GM19372 (cell line): ENCODE data around the gene PLEKHM3.

Source experiments
- ATAC-seq: cut with Tn5 transposase; IDR thresholded peaks from one replicate; pipeline ENCODE4 v1.9.1; 2021; ENCODE audit warnings: mild to moderate bottlenecking, low read depth, moderate library complexity; ENCODE audit not compliant: unreplicated experiment

The PLEKHM3 gene

GRCh38 chr2:207777124-207777523 is 248.2 kb downstream of the PLEKHM3 start:
- no peak for ATAC-seq

DNA sequence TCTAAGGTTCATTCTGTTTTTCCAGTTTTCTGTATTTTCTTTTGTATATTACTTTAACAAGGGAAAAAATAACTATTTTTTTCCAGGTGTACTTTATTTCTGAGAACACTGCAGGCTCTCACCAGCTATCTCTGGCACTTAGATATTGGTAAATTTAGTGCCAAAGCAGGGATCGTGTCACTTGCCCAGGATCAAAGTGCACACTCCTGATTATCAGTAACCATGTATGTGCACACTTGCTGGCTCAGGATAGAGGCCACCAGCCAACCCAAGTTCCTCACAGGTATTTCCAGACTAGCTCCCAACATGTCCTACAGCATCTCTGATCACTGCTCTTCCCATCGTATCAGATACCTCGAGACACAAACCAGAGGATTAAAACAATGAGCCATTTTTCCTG is 249.9 kb downstream of the PLEKHM3 start:
- no peak for ATAC-seq

DNA sequence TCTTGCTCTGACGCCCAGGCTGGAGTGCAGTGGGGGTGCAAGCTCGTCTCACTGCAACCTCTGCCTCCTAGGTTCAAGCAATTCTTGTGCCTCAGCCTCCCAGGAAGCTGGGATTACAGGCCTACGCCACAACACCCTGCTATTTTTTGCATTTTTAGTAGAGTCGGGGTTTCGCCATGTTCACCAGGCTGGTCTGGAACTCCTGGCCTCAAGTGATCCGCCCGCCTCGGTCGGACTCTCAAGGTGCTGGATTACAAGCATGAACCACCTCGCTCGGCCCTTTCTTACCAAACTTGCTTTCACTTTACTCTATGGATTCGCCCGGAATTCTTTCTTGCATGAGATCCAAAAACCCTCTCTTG is 252.5 kb downstream of the PLEKHM3 start:
- ATAC-seq = no peak

DNA sequence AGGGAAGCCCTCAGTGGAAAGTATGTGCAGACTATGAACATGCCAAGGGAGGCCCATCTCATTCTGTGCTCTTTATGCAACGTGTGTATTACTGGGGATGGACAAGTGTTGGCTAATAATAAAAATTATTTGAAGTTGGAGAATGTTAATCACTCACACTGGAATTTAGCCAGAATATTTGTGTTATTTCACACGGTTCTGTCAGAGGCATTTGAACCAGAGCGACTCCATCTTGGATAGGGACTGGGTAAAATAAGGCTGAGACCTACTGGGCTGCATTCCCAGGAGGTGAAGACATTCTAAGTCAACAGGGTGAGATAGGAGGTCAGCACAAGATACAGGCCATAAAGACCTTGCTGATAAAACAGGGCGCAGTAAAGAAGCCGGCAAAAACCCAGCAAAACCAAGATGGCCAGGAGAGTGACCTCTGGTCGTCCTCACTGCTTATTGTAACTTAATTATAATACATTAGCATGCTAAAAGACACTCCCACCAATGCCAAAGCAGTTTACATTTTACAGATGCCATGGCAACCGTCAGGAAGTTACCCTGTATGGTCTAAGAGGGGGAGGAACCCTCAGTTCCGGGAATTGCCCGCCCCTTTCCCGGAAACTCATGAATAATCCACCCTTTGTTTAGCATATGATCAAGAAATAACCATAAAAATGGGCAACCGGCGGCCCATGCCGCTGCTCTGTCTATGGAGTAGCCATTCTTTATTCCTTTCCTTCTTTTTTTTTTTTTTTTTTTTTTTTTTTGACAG is 253.1 kb downstream of the PLEKHM3 start:
- no peak for ATAC-seq

GRCh38 chr2:207771421-207771820 is 253.9 kb downstream of the PLEKHM3 start:
- ATAC-seq = no peak
